Fibroblast of the aortic adventitia (primary cell): ENCODE results near the gene RAB10. TPM values are rescaled to one million over a fixed set of nuclear protein-coding genes. Genes with fewer than 3 reads are reported as not detected.

ENCODE experiments used
- DNase-seq: peaks from one replicate; pipeline ENCODE4 v3.0.0-alpha.2; 2010; ENCODE audit warnings: low read depth
- H3K4me3 ChIP-seq: 2 replicates; pipeline ENCODE4 v1.5.1; 2011; ENCODE audit warnings: low read depth, mild to moderate bottlenecking, control low read depth, low read length, moderate library complexity
- CTCF ChIP-seq: IDR thresholded peaks from 2 replicates; pipeline ENCODE4 v1.5.1; 2011; ENCODE audit warnings: mild to moderate bottlenecking, low read length, control low read depth, inconsistent platforms; ENCODE audit not compliant: insufficient read depth
- total RNA-seq: library from RNA; depleted of rRNA; stranded (reverse); fragments of >200 nt; gene quantifications from 2 replicates; pipeline ENCODE4 v1.2.3, GENCODE V29; 2012; ENCODE audit warnings: low replicate concordance

Gene RAB10
- total RNA-seq, 1 donor, result 234 TPM

GRCh38 chr2:26175466-26176278, 141.8 kb downstream of the RAB10 start:
- no peak overlapping the region for H3K4me3 ChIP-seq
- no peak for DNase-seq
- no peak for TF ChIP-seq CTCF

- no peak for DNase-seq
- no peak for TF ChIP-seq CTCF
- H3K4me3 ChIP-seq, result no peak overlapping the region
Observed at GRCh38 chr2:26176279-26176615, 142.4 kb downstream of the RAB10 start.

GRCh38 chr2:26177122-26177521, 143.2 kb downstream of the RAB10 start:
- H3K4me3 ChIP-seq, result no peak overlapping the region
- DNase-seq, result no peak
- TF ChIP-seq CTCF, result no peak

GRCh38 chr2:26178246-26178645, 144.4 kb downstream of the RAB10 start:
- TF ChIP-seq CTCF, result no peak
- DNase-seq, result no peak
- H3K4me3 ChIP-seq, result no peak overlapping the region

GRCh38 chr2:26178746-26179436, 145.0 kb downstream of the RAB10 start:
- TF ChIP-seq CTCF, result no peak
- H3K4me3 ChIP-seq, result peak overlapping the region; percentile 62
- DNase-seq, result no peak

GRCh38 chr2:26179446-26179913, 145.6 kb downstream of the RAB10 start:
- TF ChIP-seq CTCF, result no peak
- DNase-seq, result no peak
- H3K4me3 ChIP-seq, result no peak overlapping the region
